K562 (cell line): ENCODE results near the gene HP. TPM values are rescaled to one million over a fixed set of nuclear protein-coding genes. Genes with fewer than 3 reads are reported as not detected.

Source experiments
- CC2D1A ChIP-seq: fragments of 450-650 bp; IDR thresholded peaks from 2 replicates; pipeline ENCODE4 v1.6.1; 2017; ENCODE audit warnings: mild to moderate bottlenecking
- E2F1 ChIP-seq: sonication (generic); formaldehyde crosslinking; IDR thresholded peaks from 2 replicates; pipeline ENCODE4 v1.8.1; 2023; ENCODE audit warnings: mild to moderate bottlenecking, missing genetic modification reagents, moderate library complexity
- EWSR1 ChIP-seq: fragments of 450-650 bp; IDR thresholded peaks from 2 replicates; pipeline ENCODE4 v1.6.1; 2018; ENCODE audit warnings: borderline replicate concordance, mild to moderate bottlenecking, low read depth, moderate library complexity; ENCODE audit not compliant: partially characterized antibody
- RUNX1 ChIP-seq: sonication (generic); IDR thresholded peaks from 2 replicates; pipeline ENCODE4 v1.6.1; 2016; ENCODE audit warnings: antibody characterized with exemption, low read depth
- SMARCA4 ChIP-seq: fragments of 450-650 bp; IDR thresholded peaks from 2 replicates; pipeline ENCODE4 v1.6.1; 2016
- TBL1XR1 ChIP-seq, 2 experiments: IDR thresholded peaks; 2 replicates each; pipeline ENCODE4 v1.6.1; 2012; ENCODE audit warnings: improper control_type of control experiment in 2 of 2, low read length in 2 of 2, mild to moderate bottlenecking in 1 of 2
- TFAM ChIP-seq: fragments of 250-450 bp; sonication (Bioruptor Pico); conservative IDR thresholded peaks from 2 replicates; pipeline ENCODE4 v1.5.0; 2021; ENCODE audit warnings: mild to moderate bottlenecking, moderate library complexity
- VEZF1 ChIP-seq: fragments of 200-800 bp; sonication (Bioruptor generic); IDR thresholded peaks from 2 replicates; pipeline ENCODE4 v1.6.1; 2017; ENCODE audit warnings: missing genetic modification characterization, missing compliant biosample characterization
- ZNF354B ChIP-seq: fragments of 250-450 bp; sonication (Bioruptor Pico); IDR thresholded peaks from 2 replicates; pipeline ENCODE4 v1.4.0; 2020
- ZNF41 ChIP-seq: fragments of 250-450 bp; sonication (Bioruptor Pico); conservative IDR thresholded peaks from 2 replicates; pipeline ENCODE4 v1.4.0; 2020; ENCODE audit warnings: mild to moderate bottlenecking
- ZNF644 ChIP-seq: fragments of 200-800 bp; sonication (Bioruptor generic); IDR thresholded peaks from 2 replicates; pipeline ENCODE4 v1.6.1; 2016; ENCODE audit warnings: low read depth, missing genetic modification characterization, missing compliant biosample characterization
- polyA plus RNA-seq, 8 experiments: library from polyadenylated mRNA; depleted of rRNA in 4 of 8; stranded (reverse) in 5 of 8; unstranded in 3 of 8; fragments of >200 nt; fragmentation: Nextera tagmentation in 2 of 8; fragmentation: Illumina TruSeq in 1 of 8; extraction: Ambion mirVana in 2 of 8; extraction: Trizol in 1 of 8; gene quantifications; 2 replicates each; pipeline versions ENCODE4 v1.2.1 to v1.2.3, GENCODE V29; 2011 to 2014; ENCODE audit warnings: inconsistent platforms in 1 of 8, missing spikeins in 1 of 8
- total RNA-seq, 7 experiments: library from RNA; depleted of rRNA in 6 of 7; stranded (reverse); fragments of >200 nt in 6 of 7; fragmentation: Illumina TruSeq in 2 of 7; extraction: Trizol in 2 of 7; gene quantifications; 2 replicates each; pipeline versions ENCODE4 v1.2.1 to v1.2.3, GENCODE V29; 2011 to 2021; ENCODE audit warnings: low replicate concordance in 1 of 7
- TF ChIP-seq, protein P1 (sequence below), 2 experiments: IDR thresholded peaks; 2 replicates each; pipeline ENCODE4 v1.6.1; 2011; ENCODE audit warnings: borderline replicate concordance in 1 of 2, control low read depth in 1 of 2, low read depth in 1 of 2, low read length in 1 of 2, mild to moderate bottlenecking in 1 of 2, mixed read lengths in 1 of 2, moderate library complexity in 1 of 2; ENCODE audit not compliant: insufficient read depth in 1 of 2, insufficient read length in 1 of 2, poor library complexity in 1 of 2, severe bottlenecking in 1 of 2; ENCODE audit errors: extremely low read depth in 1 of 2
- TF ChIP-seq, protein P2 (sequence below): IDR thresholded peaks from 2 replicates; pipeline ENCODE4 v1.6.1; 2012; ENCODE audit warnings: low read depth, low read length, improper control_type of control experiment, borderline replicate concordance
- TF ChIP-seq, protein P3 (sequence below): fragments of 250-450 bp; sonication (Bioruptor Pico); IDR thresholded peaks from 2 replicates; pipeline ENCODE4 v1.4.0; 2020; ENCODE audit warnings: mild to moderate bottlenecking, moderate library complexity
- TF ChIP-seq, protein P4 (sequence below): fragments of 450-650 bp; IDR thresholded peaks from one replicate; pipeline ENCODE4 v1.6.1; 2018; ENCODE audit warnings: mild to moderate bottlenecking, moderate library complexity; ENCODE audit not compliant: partially characterized antibody

Gene HP
- total and polyA plus RNA-seq, 9 of the 15 experiments (the other 6 are each of a cell fraction or from before 2014, with no cell fraction given): 0.04 to 8.7 TPM; not detected in 7

- TF ChIP-seq, protein P1, sequence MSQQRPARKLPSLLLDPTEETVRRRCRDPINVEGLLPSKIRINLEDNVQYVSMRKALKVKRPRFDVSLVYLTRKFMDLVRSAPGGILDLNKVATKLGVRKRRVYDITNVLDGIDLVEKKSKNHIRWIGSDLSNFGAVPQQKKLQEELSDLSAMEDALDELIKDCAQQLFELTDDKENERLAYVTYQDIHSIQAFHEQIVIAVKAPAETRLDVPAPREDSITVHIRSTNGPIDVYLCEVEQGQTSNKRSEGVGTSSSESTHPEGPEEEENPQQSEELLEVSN (IDR thresholded peaks at IDR 0.05; ENCODE audit: borderline replicate concordance in 1 of 2, extremely low read depth in 1 of 2, insufficient read depth in 1 of 2, insufficient read length in 1 of 2, low read depth in 1 of 2, low read length in 1 of 2, poor library complexity in 1 of 2, severe bottlenecking in 1 of 2): peak in 1 of 2 experiments; percentile 49
- 0 out of 2 replicates have a peak, but pooled peaks have one; percentile 45 for TF ChIP-seq ZNF644 (tag)
- no peak for TF ChIP-seq ZNF354B (CRISPR knock-in tag)
- peak in 1 of 2 experiments; percentile 37; a peak in 2 of 4 replicates for TF ChIP-seq TBL1XR1 (IDR thresholded peaks at IDR 0.05; ENCODE audit: low read length in 2 of 2)
- TF ChIP-seq, protein P2, sequence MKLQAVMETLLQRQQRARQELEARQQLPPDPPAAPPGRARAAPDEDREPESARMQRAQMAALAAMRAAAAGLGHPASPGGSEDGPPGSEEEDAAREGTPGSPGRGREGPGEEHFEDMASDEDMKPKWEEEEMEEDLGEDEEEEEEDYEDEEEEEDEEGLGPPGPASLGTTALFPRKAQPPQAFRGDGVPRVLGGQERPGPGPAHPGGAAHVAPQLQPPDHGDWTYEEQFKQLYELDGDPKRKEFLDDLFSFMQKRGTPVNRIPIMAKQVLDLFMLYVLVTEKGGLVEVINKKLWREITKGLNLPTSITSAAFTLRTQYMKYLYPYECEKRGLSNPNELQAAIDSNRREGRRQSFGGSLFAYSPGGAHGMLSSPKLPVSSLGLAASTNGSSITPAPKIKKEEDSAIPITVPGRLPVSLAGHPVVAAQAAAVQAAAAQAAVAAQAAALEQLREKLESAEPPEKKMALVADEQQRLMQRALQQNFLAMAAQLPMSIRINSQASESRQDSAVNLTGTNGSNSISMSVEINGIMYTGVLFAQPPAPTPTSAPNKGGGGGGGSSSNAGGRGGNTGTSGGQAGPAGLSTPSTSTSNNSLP: peak; percentile 47; the same call in 1 of the 2 replicates
- peak; percentile 86 for TF ChIP-seq VEZF1 (CRISPR knock-in tag)
- TF ChIP-seq SMARCA4: no peak; the same call in 1 of the 2 replicates
- peak; percentile 41; the same call in 1 of the 2 replicates for TF ChIP-seq E2F1
- 0 out of 2 replicates have a peak, but pooled peaks have one; percentile 14 for TF ChIP-seq ZNF41
- TF ChIP-seq, protein P3, sequence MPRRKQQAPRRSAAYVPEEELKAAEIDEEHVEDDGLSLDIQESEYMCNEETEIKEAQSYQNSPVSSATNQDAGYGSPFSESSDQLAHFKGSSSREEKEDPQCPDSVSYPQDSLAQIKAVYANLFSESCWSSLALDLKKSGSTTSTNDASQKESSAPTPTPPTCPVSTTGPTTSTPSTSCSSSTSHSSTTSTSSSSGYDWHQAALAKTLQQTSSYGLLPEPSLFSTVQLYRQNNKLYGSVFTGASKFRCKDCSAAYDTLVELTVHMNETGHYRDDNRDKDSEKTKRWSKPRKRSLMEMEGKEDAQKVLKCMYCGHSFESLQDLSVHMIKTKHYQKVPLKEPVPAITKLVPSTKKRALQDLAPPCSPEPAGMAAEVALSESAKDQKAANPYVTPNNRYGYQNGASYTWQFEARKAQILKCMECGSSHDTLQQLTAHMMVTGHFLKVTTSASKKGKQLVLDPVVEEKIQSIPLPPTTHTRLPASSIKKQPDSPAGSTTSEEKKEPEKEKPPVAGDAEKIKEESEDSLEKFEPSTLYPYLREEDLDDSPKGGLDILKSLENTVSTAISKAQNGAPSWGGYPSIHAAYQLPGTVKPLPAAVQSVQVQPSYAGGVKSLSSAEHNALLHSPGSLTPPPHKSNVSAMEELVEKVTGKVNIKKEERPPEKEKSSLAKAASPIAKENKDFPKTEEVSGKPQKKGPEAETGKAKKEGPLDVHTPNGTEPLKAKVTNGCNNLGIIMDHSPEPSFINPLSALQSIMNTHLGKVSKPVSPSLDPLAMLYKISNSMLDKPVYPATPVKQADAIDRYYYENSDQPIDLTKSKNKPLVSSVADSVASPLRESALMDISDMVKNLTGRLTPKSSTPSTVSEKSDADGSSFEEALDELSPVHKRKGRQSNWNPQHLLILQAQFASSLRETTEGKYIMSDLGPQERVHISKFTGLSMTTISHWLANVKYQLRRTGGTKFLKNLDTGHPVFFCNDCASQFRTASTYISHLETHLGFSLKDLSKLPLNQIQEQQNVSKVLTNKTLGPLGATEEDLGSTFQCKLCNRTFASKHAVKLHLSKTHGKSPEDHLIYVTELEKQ (CRISPR knock-in tag): no peak
- TF ChIP-seq, protein P4, sequence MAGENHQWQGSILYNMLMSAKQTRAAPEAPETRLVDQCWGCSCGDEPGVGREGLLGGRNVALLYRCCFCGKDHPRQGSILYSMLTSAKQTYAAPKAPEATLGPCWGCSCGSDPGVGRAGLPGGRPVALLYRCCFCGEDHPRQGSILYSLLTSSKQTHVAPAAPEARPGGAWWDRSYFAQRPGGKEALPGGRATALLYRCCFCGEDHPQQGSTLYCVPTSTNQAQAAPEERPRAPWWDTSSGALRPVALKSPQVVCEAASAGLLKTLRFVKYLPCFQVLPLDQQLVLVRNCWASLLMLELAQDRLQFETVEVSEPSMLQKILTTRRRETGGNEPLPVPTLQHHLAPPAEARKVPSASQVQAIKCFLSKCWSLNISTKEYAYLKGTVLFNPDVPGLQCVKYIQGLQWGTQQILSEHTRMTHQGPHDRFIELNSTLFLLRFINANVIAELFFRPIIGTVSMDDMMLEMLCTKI: no peak
- no peak for TF ChIP-seq EWSR1
- TF ChIP-seq CC2D1A: no peak
- no peak for TF ChIP-seq RUNX1
- no peak for TF ChIP-seq TFAM
Observed at GRCh38 chr16:72093448-72094265, 39.4 kb downstream of the HP start, which contains the start of the genes DHX38 and TXNL4B (continued).
